H9 (cell line): Measurements from ENCODE around the gene CEP112. TPM values are rescaled to one million over a fixed set of nuclear protein-coding genes. Genes with fewer than 3 reads are reported as not detected.

Experiments used
- DNase-seq: peaks from one replicate; pipeline ENCODE4 v3.0.0-alpha.2; 2017
- H2AFZ ChIP-seq: one replicate; pipeline ENCODE4 v1.6.1; 2013; ENCODE audit warnings: mild to moderate bottlenecking, low read length, control low read depth, moderate library complexity
- H2AK5ac ChIP-seq: 2 replicates; pipeline ENCODE4 v1.6.1; 2013; ENCODE audit warnings: low read length, control low read depth, mixed read lengths; ENCODE audit not compliant: insufficient read length
- H2BK120ac ChIP-seq: one replicate; pipeline ENCODE4 v1.6.1; 2013; ENCODE audit warnings: low read depth, mild to moderate bottlenecking, low read length, control low read depth, inconsistent platforms; ENCODE audit not compliant: poor library complexity, severe bottlenecking
- H2BK12ac ChIP-seq: 2 replicates; pipeline ENCODE4 v1.6.1; 2013; ENCODE audit warnings: low read length, control low read depth, mixed read lengths, low read depth; ENCODE audit not compliant: insufficient read length
- H2BK15ac ChIP-seq: 2 replicates; pipeline ENCODE4 v1.6.1; 2013; ENCODE audit warnings: low read depth, low read length, control low read depth
- H2BK20ac ChIP-seq: one replicate; pipeline ENCODE4 v1.6.1; 2013; ENCODE audit warnings: low read depth, mild to moderate bottlenecking, low read length, control low read depth, inconsistent platforms; ENCODE audit not compliant: poor library complexity, severe bottlenecking
- H2BK5ac ChIP-seq: 2 replicates; pipeline ENCODE4 v1.6.1; 2013; ENCODE audit warnings: low read length, control low read depth, mixed read lengths; ENCODE audit not compliant: insufficient read length
- H3K14ac ChIP-seq: 2 replicates; pipeline ENCODE4 v1.6.1; 2013; ENCODE audit warnings: low read length, control low read depth; ENCODE audit not compliant: insufficient read depth
- H3K18ac ChIP-seq: 2 replicates; pipeline ENCODE4 v1.6.1; 2013; ENCODE audit warnings: low read depth, mild to moderate bottlenecking, mixed read lengths, low read length, control low read depth; ENCODE audit not compliant: insufficient read length
- H3K23ac ChIP-seq: 2 replicates; pipeline ENCODE4 v1.6.1; 2013; ENCODE audit warnings: low read length, control low read depth, mixed read lengths, low read depth; ENCODE audit not compliant: insufficient read length
- H3K23me2 ChIP-seq: 2 replicates; pipeline ENCODE4 v1.6.1; 2013; ENCODE audit warnings: low read depth, mild to moderate bottlenecking, mixed read lengths, low read length, control low read depth; ENCODE audit not compliant: insufficient read length, poor library complexity, severe bottlenecking
- H3K27ac ChIP-seq: 2 replicates; pipeline ENCODE4 v1.5.1; 2013; ENCODE audit warnings: low read length, control low read depth, mixed read lengths, low read depth; ENCODE audit not compliant: insufficient read length
- H3K27me3 ChIP-seq: 2 replicates; pipeline ENCODE4 v1.6.1; 2013; ENCODE audit warnings: low read length, control low read depth, inconsistent platforms; ENCODE audit not compliant: insufficient read depth
- H3K4ac ChIP-seq: 2 replicates; pipeline ENCODE4 v1.6.1; 2013; ENCODE audit warnings: low read depth, mild to moderate bottlenecking, control low read depth, inconsistent platforms, low read length, moderate library complexity
- H3K4me1 ChIP-seq: 2 replicates; pipeline ENCODE4 v1.6.1; 2013; ENCODE audit warnings: low read length, control low read depth, inconsistent platforms; ENCODE audit not compliant: insufficient read depth
- H3K4me2 ChIP-seq: 2 replicates; pipeline ENCODE4 v1.6.1; 2013; ENCODE audit warnings: low read length, control low read depth, mixed read lengths; ENCODE audit not compliant: insufficient read length, insufficient read depth
- H3K56ac ChIP-seq: 2 replicates; pipeline ENCODE4 v1.6.1; 2013; ENCODE audit warnings: low read depth, mild to moderate bottlenecking, mixed read lengths, low read length, control low read depth; ENCODE audit not compliant: insufficient read length
- H3K79me1 ChIP-seq: 2 replicates; pipeline ENCODE4 v1.6.1; 2013; ENCODE audit warnings: low read depth, mild to moderate bottlenecking, moderate library complexity, low read length, control low read depth, inconsistent platforms; ENCODE audit not compliant: insufficient read depth, poor library complexity, severe bottlenecking
- H3K79me2 ChIP-seq: 2 replicates; pipeline ENCODE4 v1.6.1; 2013; ENCODE audit warnings: low read length, control low read depth, inconsistent platforms; ENCODE audit not compliant: insufficient read depth
- H3K9ac ChIP-seq: 2 replicates; pipeline ENCODE4 v1.6.1; 2013; ENCODE audit warnings: low read length, control low read depth, mixed read lengths; ENCODE audit not compliant: insufficient read length; ENCODE audit errors: extremely low read depth
- H3K9me3 ChIP-seq: one replicate; pipeline ENCODE4 v1.6.1; 2013; ENCODE audit warnings: low read depth, low read length, inconsistent platforms; ENCODE audit not compliant: control insufficient read depth
- H3T11ph ChIP-seq: one replicate; pipeline ENCODE4 v1.6.1; 2013; ENCODE audit warnings: mild to moderate bottlenecking, low read length, control low read depth, inconsistent platforms
- H4K20me1 ChIP-seq: one replicate; pipeline ENCODE4 v1.6.1; 2013; ENCODE audit not compliant: control insufficient read depth, insufficient read length, insufficient read depth
- H4K5ac ChIP-seq: 2 replicates; pipeline ENCODE4 v1.6.1; 2013; ENCODE audit warnings: low read depth, mild to moderate bottlenecking, mixed read lengths, low read length, control low read depth; ENCODE audit not compliant: insufficient read length
- H4K8ac ChIP-seq: replicated peaks from 2 replicates; pipeline ENCODE4 v1.6.1; 2013; ENCODE audit warnings: low read length, control low read depth, mixed read lengths, low read depth; ENCODE audit not compliant: insufficient read length
- H4K91ac ChIP-seq: 2 replicates; pipeline ENCODE4 v1.6.1; 2013; ENCODE audit warnings: low read depth, mild to moderate bottlenecking, moderate library complexity, mixed read lengths, low read length, control low read depth; ENCODE audit not compliant: insufficient read length
- H3K27ac Mint-ChIP-seq, 3 experiments: 2 replicates in 2 of 3; 3 replicates in 1 of 3; pipeline ENCODE4 v1.8.0; 2020 to 2021; ENCODE audit warnings: mixed read lengths in 3 of 3, mild to moderate bottlenecking in 1 of 3, moderate library complexity in 1 of 3
- H3K27me3 Mint-ChIP-seq: 2 replicates; pipeline ENCODE4 v1.8.0; 2021; ENCODE audit warnings: low read depth, mild to moderate bottlenecking, moderate library complexity, mixed read lengths
- H3K36me3 Mint-ChIP-seq, 3 experiments: 2 replicates in 2 of 3; 3 replicates in 1 of 3; pipeline ENCODE4 v1.8.0; 2020 to 2021; ENCODE audit warnings: low read depth in 3 of 3, mixed read lengths in 3 of 3; ENCODE audit not compliant: insufficient read depth in 1 of 3
- H3K4me1 Mint-ChIP-seq, 2 experiments: 2 replicates each; pipeline ENCODE4 v1.8.0; 2020; ENCODE audit warnings: mixed read lengths in 2 of 2
- H3K4me3 Mint-ChIP-seq, 2 experiments: 2 replicates in 1 of 2; 3 replicates in 1 of 2; pipeline ENCODE4 v1.8.0; 2020 to 2021; ENCODE audit warnings: mild to moderate bottlenecking in 2 of 2, mixed read lengths in 2 of 2, moderate library complexity in 1 of 2
- H3K9me3 Mint-ChIP-seq, 2 experiments: 2 replicates in 1 of 2; 3 replicates in 1 of 2; pipeline ENCODE4 v1.8.0; 2020; ENCODE audit warnings: mild to moderate bottlenecking in 2 of 2, mixed read lengths in 2 of 2, moderate library complexity in 1 of 2
- CTCF ChIP-seq: fragments of 200-600 bp; sonication (generic); conservative IDR thresholded peaks from 3 replicates; pipeline ENCODE4 v1.8.0; 2021; ENCODE audit warnings: antibody characterized with exemption, mild to moderate bottlenecking
- WGBS: extraction: QIAGEN DNeasy Blood & Tissue Kit; methylation state at CpG from one replicate; pipeline ENCODE4 v1.1.7; 2013; ENCODE audit warnings: missing lambda C conversion rate, low lambda C conversion rate, mixed read lengths; ENCODE audit not compliant: insufficient read length; ENCODE audit errors: extremely low coverage; 5-methylcytosine and 5-hydroxymethylcytosine counted together
- total RNA-seq: library from RNA; stranded (reverse); gene quantifications from 2 replicates; pipeline ENCODE4 v1.2.1, GENCODE V29; 2021

The CEP112 gene
- total RNA-seq, 1 experiment from 2014 or later = 5.4 TPM

- no peak for DNase-seq
These were observed 147.8 kb downstream of the CEP112 start for GRCh38 chr17:66044083-66044482.

More at GRCh38 chr17:66044083-66044482, 147.8 kb downstream of the CEP112 start:
- H3K27me3 Mint-ChIP-seq = no peaks in the 10 kb centered on the region
- no peak overlapping the region for H4K8ac ChIP-seq
- no peak overlapping the region for H2AFZ ChIP-seq
- no peak overlapping the region for H2BK5ac ChIP-seq
- H3K9me3 Mint-ChIP-seq = no peaks in the 10 kb centered on the region
- no peak overlapping the region for H3K4me3 Mint-ChIP-seq
- H3K36me3 Mint-ChIP-seq = no peaks in the 10 kb centered on the region
- no peak overlapping the region for H3K27ac Mint-ChIP-seq
- no peaks in the 10 kb centered on the region for H3K9me3 ChIP-seq
- TF ChIP-seq CTCF = no peak
- no peak overlapping the region for H3K14ac ChIP-seq
- H3K4me1 ChIP-seq = no peaks in the 10 kb centered on the region
- no peak overlapping the region for H3K23ac ChIP-seq
- no peak overlapping the region for H3K4me2 ChIP-seq
- no peak overlapping the region for H2BK12ac ChIP-seq
- no peak overlapping the region for H2AK5ac ChIP-seq
- no peaks in the 10 kb centered on the region; the same call in 1 of the 2 replicates for H3K79me2 ChIP-seq
- H3K4ac ChIP-seq = no peak overlapping the region
- H2BK20ac ChIP-seq = no peak overlapping the region
- no CpG with 5 or more reads among the region's 2 CpGs for WGBS
- no peaks in the 10 kb centered on the region for H3K4me1 Mint-ChIP-seq
- H4K5ac ChIP-seq = no peak overlapping the region
- no peaks in the 10 kb centered on the region for H4K20me1 ChIP-seq
- H3K18ac ChIP-seq = no peak overlapping the region
- H3K79me1 ChIP-seq = no peaks in the 10 kb centered on the region
- no peak overlapping the region for H2BK120ac ChIP-seq
- H3T11ph ChIP-seq = no peak overlapping the region
- no peak overlapping the region for H3K9ac ChIP-seq
- H2BK15ac ChIP-seq = no peak overlapping the region
- no peak overlapping the region for H3K27ac ChIP-seq
- H4K91ac ChIP-seq = no peak overlapping the region
- no peak overlapping the region for H3K56ac ChIP-seq
- H3K23me2 ChIP-seq = no peaks in the 10 kb centered on the region
- H3K27me3 ChIP-seq = no peaks in the 10 kb centered on the region
